ENCODE data around the gene EIPR1.

The EIPR1 gene

GRCh38 chr2:3302751-3303582 lies 74.7 kb downstream of the EIPR1 start:
- Histone ChIP-seq H3K9ac (ENCODE audit: insufficient read length, low read depth) (peak overlapping the region; percentile 47), H3K36me3 (ENCODE audit: insufficient read depth, insufficient read length, low read length) (peaks cover 20% of the 10 kb centered on the region), H3K27me3 (ENCODE audit: insufficient read depth, insufficient read length) (no peaks in the 10 kb centered on the region), H3K4me3 (ENCODE audit: insufficient read length, low read depth) (no peak overlapping the region), H3K4me1 (ENCODE audit: insufficient read depth, insufficient read length) (peaks cover 10% of the 10 kb centered on the region), H3K9me3 (ENCODE audit: insufficient read depth, low read length) (no peaks in the 10 kb centered on the region)
- TF ChIP-seq YY1 (IDR thresholded peaks at IDR 0.05; ENCODE audit: insufficient read depth, insufficient read length) (no peak), SUZ12 (IDR thresholded peaks at IDR 0.05; ENCODE audit: extremely low read depth, insufficient read depth, insufficient read length) (no peak), ZNF274 (IDR thresholded peaks at IDR 0.05; ENCODE audit: low read depth, low read length) (no peak)
- DNase-seq (ENCODE audit: low read depth, low spot score), result no peak

- TF ChIP-seq YY1 (IDR thresholded peaks at IDR 0.05; ENCODE audit: insufficient read depth, insufficient read length) (no peak), ZNF274 (IDR thresholded peaks at IDR 0.05; ENCODE audit: low read depth, low read length) (no peak), SUZ12 (IDR thresholded peaks at IDR 0.05; ENCODE audit: extremely low read depth, insufficient read depth, insufficient read length) (no peak)
- DNase-seq (ENCODE audit: low read depth, low spot score), result no peak
- Histone ChIP-seq H3K4me1 (ENCODE audit: insufficient read depth, insufficient read length) (peaks cover 10% of the 10 kb centered on the region), H3K36me3 (ENCODE audit: insufficient read depth, insufficient read length, low read length) (peaks cover 20% of the 10 kb centered on the region), H3K27me3 (ENCODE audit: insufficient read depth, insufficient read length) (no peaks in the 10 kb centered on the region), H3K9ac (ENCODE audit: insufficient read length, low read depth) (peak overlapping the region; percentile 47), H3K9me3 (ENCODE audit: insufficient read depth, low read length) (no peaks in the 10 kb centered on the region), H3K4me3 (ENCODE audit: insufficient read length, low read depth) (no peak overlapping the region)
Measured at GRCh38 chr2:3302421-3302750, 75.2 kb downstream of the EIPR1 start.

GRCh38 chr2:3301001-3301400 lies 76.6 kb downstream of the EIPR1 start:
- Histone ChIP-seq H3K4me1 (ENCODE audit: insufficient read depth, insufficient read length) (peaks cover 10% of the 10 kb centered on the region), H3K9ac (ENCODE audit: insufficient read length, low read depth) (no peak overlapping the region), H3K27me3 (ENCODE audit: insufficient read depth, insufficient read length) (no peaks in the 10 kb centered on the region), H3K36me3 (ENCODE audit: insufficient read depth, insufficient read length, low read length) (peaks cover 23% of the 10 kb centered on the region), H3K9me3 (ENCODE audit: insufficient read depth, low read length) (no peaks in the 10 kb centered on the region), H3K4me3 (ENCODE audit: insufficient read length, low read depth) (no peak overlapping the region)
- no peak for TF ChIP-seq SUZ12 (IDR thresholded peaks at IDR 0.05; ENCODE audit: extremely low read depth, insufficient read depth, insufficient read length)
- no peak for TF ChIP-seq ZNF274 (IDR thresholded peaks at IDR 0.05; ENCODE audit: low read depth, low read length)
- TF ChIP-seq YY1 (IDR thresholded peaks at IDR 0.05; ENCODE audit: insufficient read depth, insufficient read length), result no peak
- no peak for DNase-seq (ENCODE audit: low read depth, low spot score)

GRCh38 chr2:3300224-3300995 lies 77.2 kb downstream of the EIPR1 start:
- no peaks in the 10 kb centered on the region for H3K9me3 ChIP-seq (ENCODE audit: insufficient read depth, low read length)
- H3K4me1 ChIP-seq (ENCODE audit: insufficient read depth, insufficient read length), result peaks cover 10% of the 10 kb centered on the region
- no peak for DNase-seq (ENCODE audit: low read depth, low spot score)
- no peak for TF ChIP-seq YY1 (IDR thresholded peaks at IDR 0.05; ENCODE audit: insufficient read depth, insufficient read length)
- TF ChIP-seq SUZ12 (IDR thresholded peaks at IDR 0.05; ENCODE audit: extremely low read depth, insufficient read depth, insufficient read length), result no peak
- no peak for TF ChIP-seq ZNF274 (IDR thresholded peaks at IDR 0.05; ENCODE audit: low read depth, low read length)
- no peak overlapping the region for H3K4me3 ChIP-seq (ENCODE audit: insufficient read length, low read depth)
- H3K36me3 ChIP-seq (ENCODE audit: insufficient read depth, insufficient read length, low read length), result peaks cover 23% of the 10 kb centered on the region
- no peak overlapping the region for H3K9ac ChIP-seq (ENCODE audit: insufficient read length, low read depth)
- H3K27me3 ChIP-seq (ENCODE audit: insufficient read depth, insufficient read length), result no peaks in the 10 kb centered on the region

GRCh38 chr2:3299703-3300102 lies 77.9 kb downstream of the EIPR1 start:
- TF ChIP-seq YY1 (IDR thresholded peaks at IDR 0.05; ENCODE audit: insufficient read depth, insufficient read length) (no peak), SUZ12 (IDR thresholded peaks at IDR 0.05; ENCODE audit: extremely low read depth, insufficient read depth, insufficient read length) (no peak), ZNF274 (IDR thresholded peaks at IDR 0.05; ENCODE audit: low read depth, low read length) (no peak)
- peaks cover 10% of the 10 kb centered on the region for H3K4me1 ChIP-seq (ENCODE audit: insufficient read depth, insufficient read length)

GRCh38 chr2:3299130-3299529 lies 78.5 kb downstream of the EIPR1 start:
- peaks cover 23% of the 10 kb centered on the region for H3K36me3 ChIP-seq (ENCODE audit: insufficient read depth, insufficient read length, low read length)
- no peak overlapping the region for H3K4me3 ChIP-seq (ENCODE audit: insufficient read length, low read depth)
- no peaks in the 10 kb centered on the region for H3K27me3 ChIP-seq (ENCODE audit: insufficient read depth, insufficient read length)
- no peak for TF ChIP-seq ZNF274 (IDR thresholded peaks at IDR 0.05; ENCODE audit: low read depth, low read length)
- TF ChIP-seq YY1 (IDR thresholded peaks at IDR 0.05; ENCODE audit: insufficient read depth, insufficient read length), result no peak
- no peak for TF ChIP-seq SUZ12 (IDR thresholded peaks at IDR 0.05; ENCODE audit: extremely low read depth, insufficient read depth, insufficient read length)
- peaks cover 10% of the 10 kb centered on the region for H3K4me1 ChIP-seq (ENCODE audit: insufficient read depth, insufficient read length)
- DNase-seq (ENCODE audit: low read depth, low spot score), result no peak
- no peaks in the 10 kb centered on the region for H3K9me3 ChIP-seq (ENCODE audit: insufficient read depth, low read length)
- no peak overlapping the region for H3K9ac ChIP-seq (ENCODE audit: insufficient read length, low read depth)

More at GRCh38 chr2:3299703-3300102, 77.9 kb downstream of the EIPR1 start:
- Histone ChIP-seq H3K9me3 (ENCODE audit: insufficient read depth, low read length) (no peaks in the 10 kb centered on the region), H3K4me3 (ENCODE audit: insufficient read length, low read depth) (no peak overlapping the region), H3K27me3 (ENCODE audit: insufficient read depth, insufficient read length) (no peaks in the 10 kb centered on the region), H3K9ac (ENCODE audit: insufficient read length, low read depth) (no peak overlapping the region), H3K36me3 (ENCODE audit: insufficient read depth, insufficient read length, low read length) (peaks cover 23% of the 10 kb centered on the region)
- no peak for DNase-seq (ENCODE audit: low read depth, low spot score)

- Histone ChIP-seq H3K4me1 (ENCODE audit: insufficient read depth, insufficient read length) (peaks cover 7% of the 10 kb centered on the region), H3K36me3 (ENCODE audit: insufficient read depth, insufficient read length, low read length) (peaks cover 23% of the 10 kb centered on the region), H3K9ac (ENCODE audit: insufficient read length, low read depth) (no peak overlapping the region), H3K4me3 (ENCODE audit: insufficient read length, low read depth) (no peak overlapping the region), H3K9me3 (ENCODE audit: insufficient read depth, low read length) (no peaks in the 10 kb centered on the region), H3K27me3 (ENCODE audit: insufficient read depth, insufficient read length) (no peaks in the 10 kb centered on the region)
- TF ChIP-seq ZNF274 (IDR thresholded peaks at IDR 0.05; ENCODE audit: low read depth, low read length) (no peak), YY1 (IDR thresholded peaks at IDR 0.05; ENCODE audit: insufficient read depth, insufficient read length) (no peak), SUZ12 (IDR thresholded peaks at IDR 0.05; ENCODE audit: extremely low read depth, insufficient read depth, insufficient read length) (no peak)
- no peak for DNase-seq (ENCODE audit: low read depth, low spot score)
Measured at GRCh38 chr2:3298191-3298590, 79.4 kb downstream of the EIPR1 start.
